Activated CD4-positive, alpha-beta T cell treated with anti-CD3 and anti-CD28 coated beads for 36 hours (primary cell): Measurements from ENCODE around the gene HERC5. TPM values are rescaled to one million over a fixed set of nuclear protein-coding genes. Genes with fewer than 3 reads are reported as not detected.

Source experiments
- ATAC-seq: fragments of 200-7000 bp; cut with Tn5 transposase; one replicate; pipeline ENCODE4 v1.10.0; 2021; ENCODE audit warnings: mild to moderate bottlenecking, moderate library complexity
- CTCF ChIA-PET: fragments of 350-600 bp; sonication (Branson Sonifier 250); formaldehyde crosslinking; loops from one replicate; lab custom pipeline; 2021; ENCODE audit warnings: antibody characterized with exemption; lab: Charles Lee
- POLR2A ChIA-PET: fragments of 350-600 bp; sonication (Branson Sonifier 250); formaldehyde crosslinking; loops from one replicate; lab custom pipeline; 2021; ENCODE audit warnings: antibody characterized with exemption, inconsistent platforms; lab: Charles Lee
- DNase-seq: peaks from one replicate; pipeline ENCODE4 v3.0.0-alpha.2; 2020
- H3K27ac Mint-ChIP-seq: one replicate; pipeline ENCODE4 v1.8.0; 2021; ENCODE audit warnings: mixed read lengths
- H3K27me3 Mint-ChIP-seq: one replicate; pipeline ENCODE4 v1.8.0; 2021; ENCODE audit warnings: mixed read lengths
- H3K36me3 Mint-ChIP-seq: one replicate; pipeline ENCODE4 v1.8.0; 2021; ENCODE audit warnings: low read depth, mixed read lengths
- H3K4me1 Mint-ChIP-seq: one replicate; pipeline ENCODE4 v1.8.0; 2021; ENCODE audit warnings: mixed read lengths
- H3K4me3 Mint-ChIP-seq: one replicate; pipeline ENCODE4 v1.8.0; 2021; ENCODE audit warnings: mild to moderate bottlenecking, moderate library complexity, mixed read lengths
- H3K9me3 Mint-ChIP-seq: one replicate; pipeline ENCODE4 v1.8.0; 2021; ENCODE audit warnings: low read depth, mixed read lengths
- intact Hi-C, 2 experiments: fragments of 100-400 bp; cut with DNase I in 1 of 2; cut with micrococcal nuclease in 1 of 2; formaldehyde crosslinking; loops; one replicate each; pipeline versions ENCODE4 v1.14.2 to v1.15.1; 2022 to 2024; cut with DNase I, micrococcal nuclease
- total RNA-seq, 2 experiments: library from RNA; stranded (reverse); gene quantifications; one replicate each; pipeline ENCODE4 v1.2.3, GENCODE V29; 2021

Gene HERC5
- total RNA-seq, 2 experiments from 2014 or later = 21.1 TPM

DNA sequence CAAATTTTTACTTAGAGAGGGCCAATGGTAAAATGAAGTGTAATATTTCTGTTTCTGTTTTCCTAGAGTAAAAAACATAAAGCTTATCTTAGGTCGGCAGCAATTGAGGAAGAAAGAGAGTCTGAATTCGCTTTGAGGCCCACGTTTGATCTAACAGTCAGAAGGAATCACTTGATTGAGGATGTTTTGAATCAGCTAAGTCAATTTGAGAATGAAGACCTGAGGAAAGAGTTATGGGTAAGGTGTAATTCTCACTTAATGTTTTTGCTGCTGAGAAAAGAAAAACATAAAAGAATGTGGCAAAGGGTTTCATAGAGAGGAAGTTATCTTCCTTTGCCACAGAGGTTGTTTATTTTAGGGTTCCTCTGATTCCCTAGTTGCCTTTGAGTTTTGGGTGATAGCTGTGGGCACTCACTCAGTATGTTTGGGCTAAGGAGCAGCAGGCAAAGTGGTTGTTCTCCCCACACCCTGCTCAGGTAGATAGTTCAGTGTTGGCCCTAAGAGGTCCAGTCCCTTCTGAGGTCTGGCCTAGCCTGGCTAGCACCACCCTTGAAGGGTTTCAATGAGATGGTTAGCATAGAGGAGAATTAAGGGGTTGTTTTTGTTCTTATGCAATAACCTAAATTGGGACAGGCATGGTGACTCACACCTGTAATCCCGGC, 32.3 kb downstream of the HERC5 start:
- H3K4me1 Mint-ChIP-seq = peaks cover 14% of the 10 kb centered on the region
- peaks cover 17% of the 10 kb centered on the region for H3K36me3 Mint-ChIP-seq
- H3K4me3 Mint-ChIP-seq = no peak overlapping the region
- H3K27me3 Mint-ChIP-seq = no peaks in the 10 kb centered on the region
- POLR2A ChIA-PET = interaction anchor here (0.7 to 0.9 kb wide), 2 partner anchors 18 to 36 kb away, joined by 3 read pairs; no protein-coding TSS in a partner anchor
- DNase-seq (no peak), ATAC-seq (peak; percentile 90)
- H3K27ac Mint-ChIP-seq = peak overlapping the region; percentile 77
- CTCF ChIA-PET = interaction anchor here (1.3 kb wide), 1 partner anchor 26 kb away, joined by 9 read pairs; no protein-coding TSS in a partner anchor
- intact Hi-C loops = no loop called here
- H3K9me3 Mint-ChIP-seq = no peaks in the 10 kb centered on the region

GRCh38 chr4:88497859-88498409, 41.0 kb downstream of the HERC5 start:
- intact Hi-C loops = no loop called here
- Mint-ChIP-seq H3K27me3 (no peaks in the 10 kb centered on the region), H3K9me3 (no peaks in the 10 kb centered on the region), H3K4me1 (no peaks in the 10 kb centered on the region), H3K27ac (no peak overlapping the region), H3K4me3 (no peak overlapping the region), H3K36me3 (peaks cover 14% of the 10 kb centered on the region)
- CTCF ChIA-PET = no interaction called here
- no peak for DNase-seq
- POLR2A ChIA-PET = no interaction called here
- ATAC-seq = no peak

DNA sequence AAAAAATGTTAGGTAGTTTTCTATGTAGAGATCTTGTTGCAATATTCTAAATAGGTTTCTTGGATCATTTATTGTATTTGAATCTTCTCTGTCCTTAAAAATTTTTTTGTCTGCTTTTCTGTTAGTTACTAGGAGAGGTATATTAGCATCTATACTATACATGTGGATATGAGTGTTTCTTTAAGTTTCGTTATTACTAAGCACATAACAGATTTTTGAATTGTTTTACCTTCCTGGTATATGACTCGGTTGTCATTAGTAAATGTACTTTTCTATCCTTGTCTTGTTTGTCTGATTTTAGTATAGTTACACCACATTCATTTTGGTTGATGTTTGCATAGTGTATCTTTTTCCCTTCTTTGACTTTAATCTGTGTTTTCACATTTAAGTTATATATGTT, 46.4 kb downstream of the HERC5 start:
- Mint-ChIP-seq H3K4me1 (peaks cover 7% of the 10 kb centered on the region), H3K27me3 (no peaks in the 10 kb centered on the region), H3K4me3 (no peak overlapping the region), H3K9me3 (no peaks in the 10 kb centered on the region), H3K36me3 (peaks cover 6% of the 10 kb centered on the region), H3K27ac (no peak overlapping the region)
- ATAC-seq (peak; percentile 81), DNase-seq (no peak)
- ChIA-PET CTCF (interaction anchor here (0.8 to 1.4 kb wide), 2 partner anchors 12 to 284 kb away, joined by 3 read pairs; no protein-coding TSS in a partner anchor), POLR2A (no interaction called here)
- intact Hi-C loops = no loop called here

GRCh38 chr4:88511236-88511635, 54.3 kb downstream of the HERC5 start:
- ATAC-seq = no peak

GRCh38 chr4:88514557-88515511, 57.9 kb downstream of the HERC5 start:
- Mint-ChIP-seq H3K4me1 (peaks cover 2% of the 10 kb centered on the region), H3K27me3 (no peaks in the 10 kb centered on the region), H3K36me3 (no peaks in the 10 kb centered on the region), H3K4me3 (no peak overlapping the region), H3K9me3 (no peaks in the 10 kb centered on the region), H3K27ac (no peak overlapping the region)
- CTCF ChIA-PET = interaction anchor here (0.6 to 3.7 kb wide), 45 partner anchors 8 to 560 kb away, joined by 3 to 43 read pairs (median 4); partner anchors contain the start of genes HERC5, HERC6 and PPM1K
- DNase-seq (no peak), ATAC-seq (no peak)
- intact Hi-C loops = loop anchor here (1.0 to 5.0 kb wide), 4 partner anchors 146 to 663 kb away; no protein-coding TSS in a partner anchor
- POLR2A ChIA-PET = interaction anchor here (0.7 kb wide), 1 partner anchor 154 kb away, joined by 4 read pairs; no protein-coding TSS in a partner anchor

More at GRCh38 chr4:88511236-88511635, 54.3 kb downstream of the HERC5 start:
- DNase-seq = no peak
- peaks cover 6% of the 10 kb centered on the region for H3K4me1 Mint-ChIP-seq
- H3K36me3 Mint-ChIP-seq = no peaks in the 10 kb centered on the region
- no peak overlapping the region for H3K4me3 Mint-ChIP-seq
- ChIA-PET POLR2A (no interaction called here), CTCF (interaction anchor here (0.6 to 2.1 kb wide), 2 partner anchors 23 to 292 kb away, joined by 4 to 7 read pairs; no protein-coding TSS in a partner anchor)
- H3K9me3 Mint-ChIP-seq = no peaks in the 10 kb centered on the region
- H3K27me3 Mint-ChIP-seq = no peaks in the 10 kb centered on the region
- no peak overlapping the region for H3K27ac Mint-ChIP-seq
- intact Hi-C loops = no loop called here

DNA sequence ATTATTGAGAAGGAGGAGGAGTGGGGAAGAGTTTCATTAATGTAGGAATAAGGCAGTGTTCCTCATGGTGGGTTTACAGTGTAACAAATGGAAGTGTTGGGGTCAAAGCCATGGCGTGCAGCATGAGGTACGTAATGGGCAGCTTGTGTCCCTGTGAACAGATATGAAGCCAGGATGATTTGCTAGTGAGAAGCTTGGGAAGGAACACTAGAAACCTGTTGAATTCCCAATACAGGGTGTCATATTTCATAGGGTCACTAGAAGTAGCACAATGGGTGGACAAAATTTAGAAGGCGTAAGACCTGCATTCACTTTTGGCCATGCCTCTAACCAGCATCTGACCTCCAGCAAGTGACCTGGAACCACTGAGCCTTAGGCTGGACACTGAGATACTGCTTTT, 59.8 kb downstream of the HERC5 start:
- DNase-seq (no peak), ATAC-seq (no peak)
- H3K9me3 Mint-ChIP-seq = no peaks in the 10 kb centered on the region
- no peak overlapping the region for H3K4me3 Mint-ChIP-seq
- no peaks in the 10 kb centered on the region for H3K27me3 Mint-ChIP-seq
- CTCF ChIA-PET = interaction anchor here (0.8 to 3.5 kb wide), 9 partner anchors 8 to 483 kb away, joined by 3 to 24 read pairs (median 4); no protein-coding TSS in a partner anchor
- H3K27ac Mint-ChIP-seq = no peak overlapping the region
- POLR2A ChIA-PET = interaction anchor here (0.7 kb wide), 1 partner anchor 28 kb away, joined by 3 read pairs; no protein-coding TSS in a partner anchor
- intact Hi-C loops = loop anchor here (5.0 kb wide), 2 partner anchors 484 to 664 kb away; no protein-coding TSS in a partner anchor
- peaks cover 11% of the 10 kb centered on the region for H3K36me3 Mint-ChIP-seq
- peaks cover 11% of the 10 kb centered on the region for H3K4me1 Mint-ChIP-seq

DNA sequence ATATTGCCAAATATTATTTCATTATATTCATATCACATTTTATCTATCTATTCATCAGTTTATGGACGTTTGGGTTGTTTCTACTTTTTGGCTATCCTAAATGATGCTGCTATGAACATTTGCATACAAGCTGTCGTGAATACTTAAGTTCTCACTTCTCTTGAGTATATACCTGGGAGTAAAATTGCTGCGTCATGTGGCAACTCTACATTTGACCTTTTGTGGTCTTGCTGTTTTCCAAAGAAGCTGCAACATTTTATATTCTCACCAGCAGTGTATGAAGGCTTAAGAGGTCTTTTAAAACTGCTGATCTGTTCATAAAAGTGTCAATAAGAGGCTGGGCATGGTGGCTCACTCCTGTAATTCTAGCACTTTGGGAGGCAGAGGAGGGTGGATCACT, 60.9 kb downstream of the HERC5 start:
- H3K4me3 Mint-ChIP-seq = no peak overlapping the region
- H3K9me3 Mint-ChIP-seq = no peaks in the 10 kb centered on the region
- no peak overlapping the region for H3K27ac Mint-ChIP-seq
- no peaks in the 10 kb centered on the region for H3K27me3 Mint-ChIP-seq
- ATAC-seq (no peak), DNase-seq (no peak)
- H3K36me3 Mint-ChIP-seq = peaks cover 18% of the 10 kb centered on the region
- POLR2A ChIA-PET = no interaction called here
- peaks cover 22% of the 10 kb centered on the region for H3K4me1 Mint-ChIP-seq
- intact Hi-C loops = loop anchor here (5.0 kb wide), 2 partner anchors 486 to 666 kb away; no protein-coding TSS in a partner anchor
- CTCF ChIA-PET = interaction anchor here (0.6 to 2.2 kb wide), 5 partner anchors 10 to 306 kb away, joined by 3 to 15 read pairs (median 6); no protein-coding TSS in a partner anchor

- Mint-ChIP-seq H3K4me3 (no peak overlapping the region), H3K36me3 (peaks cover 19% of the 10 kb centered on the region), H3K27me3 (no peaks in the 10 kb centered on the region), H3K9me3 (no peaks in the 10 kb centered on the region), H3K4me1 (peaks cover 19% of the 10 kb centered on the region), H3K27ac (no peak overlapping the region)
- ATAC-seq (no peak), DNase-seq (no peak)
- intact Hi-C loops = loop anchor here (5.0 kb wide), 2 partner anchors 487 to 667 kb away; no protein-coding TSS in a partner anchor
- POLR2A ChIA-PET = no interaction called here
- CTCF ChIA-PET = interaction anchor here (0.6 to 1.7 kb wide), 5 partner anchors 74 to 1124 kb away, joined by 3 to 4 read pairs (median 3); no protein-coding TSS in a partner anchor
These were observed 62.0 kb downstream of the HERC5 start for GRCh38 chr4:88518911-88519310.

GRCh38 chr4:88522702-88523324, 65.9 kb downstream of the HERC5 start:
- peak overlapping the region; percentile 88 for H3K27ac Mint-ChIP-seq
- intact Hi-C loops = loop anchor here (1.0 to 10.0 kb wide), 8 partner anchors 66 to 442 kb away; partner anchors contain the start of genes PPM1K (in 2 of the 2), HERC3 (in 1 of the 2) and HERC5 (in 1 of the 2)
- CTCF ChIA-PET = interaction anchor here (0.7 to 2.5 kb wide), 12 partner anchors 14 to 502 kb away, joined by 3 to 13 read pairs (median 4); partner anchors contain the start of gene PPM1K
- peaks cover 19% of the 10 kb centered on the region for H3K36me3 Mint-ChIP-seq
- H3K4me3 Mint-ChIP-seq = peak overlapping the region; percentile 92
- no peaks in the 10 kb centered on the region for H3K9me3 Mint-ChIP-seq
- ATAC-seq (no peak), DNase-seq (peak; percentile 66)
- H3K27me3 Mint-ChIP-seq = no peaks in the 10 kb centered on the region
- POLR2A ChIA-PET = interaction anchor here (1.2 kb wide), 1 partner anchor 66 kb away, joined by 4 read pairs; the partner anchor contains the start of gene HERC5
- H3K4me1 Mint-ChIP-seq = peaks cover 45% of the 10 kb centered on the region
